HG03095 (cell line): ENCODE measurements around the gene FIBP.

Experiments
- ATAC-seq: cut with Tn5 transposase; IDR thresholded peaks from one replicate; pipeline ENCODE4 v1.9.1; 2021; ENCODE audit warnings: moderate library complexity; ENCODE audit not compliant: unreplicated experiment

Gene FIBP

DNA sequence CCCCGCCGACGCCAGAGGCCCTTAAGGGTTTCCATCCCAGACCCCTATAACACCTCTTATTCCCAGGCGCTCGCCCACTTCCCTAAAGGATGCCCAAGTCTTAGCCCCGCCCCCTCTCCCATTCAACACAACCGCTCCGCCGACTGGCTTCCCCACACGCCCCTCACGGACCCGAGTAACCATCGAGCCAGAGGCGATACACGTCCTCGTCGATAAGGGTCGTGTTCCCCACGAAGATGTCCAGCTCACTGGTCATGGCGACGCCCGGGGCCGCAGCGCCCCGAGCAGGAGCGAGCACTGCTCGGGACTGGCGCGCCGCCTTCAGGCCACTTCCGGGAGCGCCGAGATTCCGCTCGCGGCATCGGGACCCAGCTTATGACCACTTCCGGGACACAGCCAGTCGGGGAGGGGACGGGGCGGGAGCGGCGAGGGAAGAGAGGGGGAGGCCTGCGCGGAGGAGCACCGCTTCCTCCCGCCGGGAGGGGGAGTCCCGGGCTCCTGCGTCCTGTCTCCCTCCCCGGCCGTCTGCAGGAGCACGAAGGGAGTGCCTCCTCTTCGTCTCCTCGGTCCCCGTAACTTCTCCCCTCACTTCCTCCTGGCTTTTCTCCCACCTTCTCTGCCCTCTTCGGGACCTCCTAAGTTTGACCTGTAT, at the start of gene FIBP:
Gene FIBP, minus strand, starts transcription at position 309 of the 652 bp plus-strand sequence. Its CDS starts 53 bp downstream, at position 256.
- ATAC-seq, result peak; percentile 36

DNA sequence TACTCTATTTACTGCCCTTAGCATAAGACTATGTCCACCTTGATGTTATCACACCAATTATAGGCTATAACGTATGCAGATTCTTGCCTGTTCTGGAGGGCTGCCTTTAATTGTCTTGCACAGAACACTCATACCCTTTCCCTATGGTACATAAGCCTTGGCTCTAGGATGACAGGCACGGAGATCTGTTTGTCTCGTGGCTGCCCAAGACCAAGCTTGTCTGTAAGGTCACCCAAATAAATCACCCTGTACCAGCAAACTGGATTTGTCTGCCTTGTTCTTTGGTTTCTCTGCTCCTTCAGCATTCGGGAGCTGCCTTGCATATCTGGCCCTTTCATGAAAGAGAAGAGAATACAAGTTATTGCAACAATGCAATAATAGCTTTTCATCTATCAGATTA, 49.5 kb upstream of the FIBP start:
- ATAC-seq, result no peak

DNA sequence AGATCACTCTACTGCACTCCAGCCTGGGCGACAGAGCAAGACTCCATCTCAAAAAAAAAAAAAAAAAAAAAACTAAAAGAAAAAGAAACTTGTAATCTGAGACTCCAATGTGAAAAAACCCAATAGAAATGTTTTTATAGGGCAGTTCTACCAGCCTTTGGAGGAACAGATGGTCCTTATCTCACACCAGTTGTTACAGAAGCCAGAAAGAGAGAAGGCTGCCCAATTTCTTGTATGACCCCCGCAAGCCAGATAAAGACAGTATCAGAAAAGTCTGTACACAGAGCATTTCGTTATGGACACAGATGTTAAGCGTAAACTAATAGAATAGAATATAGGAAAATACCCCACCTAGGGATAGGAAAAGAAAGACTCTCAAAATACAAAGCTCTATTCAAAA, 45.7 kb upstream of the FIBP start:
- ATAC-seq, result no peak

DNA sequence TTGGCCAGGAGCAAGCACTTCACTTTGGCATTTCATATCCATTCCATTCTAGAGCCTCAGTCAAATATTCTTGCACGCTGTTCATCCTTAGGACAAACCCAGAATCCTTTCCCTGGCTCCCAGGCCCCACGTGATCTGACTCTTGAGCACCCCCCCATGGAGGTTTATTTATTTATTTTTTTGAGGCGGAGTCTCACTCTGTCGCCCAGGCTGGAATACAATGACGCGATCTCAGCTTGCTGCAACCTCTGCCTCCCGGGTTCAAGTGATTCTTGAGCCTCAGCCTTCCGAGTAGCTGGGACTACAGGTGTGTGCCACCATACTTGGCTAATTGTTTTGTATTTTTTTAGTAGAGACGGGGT, 44.3 kb upstream of the FIBP start:
- ATAC-seq, result no peak

DNA sequence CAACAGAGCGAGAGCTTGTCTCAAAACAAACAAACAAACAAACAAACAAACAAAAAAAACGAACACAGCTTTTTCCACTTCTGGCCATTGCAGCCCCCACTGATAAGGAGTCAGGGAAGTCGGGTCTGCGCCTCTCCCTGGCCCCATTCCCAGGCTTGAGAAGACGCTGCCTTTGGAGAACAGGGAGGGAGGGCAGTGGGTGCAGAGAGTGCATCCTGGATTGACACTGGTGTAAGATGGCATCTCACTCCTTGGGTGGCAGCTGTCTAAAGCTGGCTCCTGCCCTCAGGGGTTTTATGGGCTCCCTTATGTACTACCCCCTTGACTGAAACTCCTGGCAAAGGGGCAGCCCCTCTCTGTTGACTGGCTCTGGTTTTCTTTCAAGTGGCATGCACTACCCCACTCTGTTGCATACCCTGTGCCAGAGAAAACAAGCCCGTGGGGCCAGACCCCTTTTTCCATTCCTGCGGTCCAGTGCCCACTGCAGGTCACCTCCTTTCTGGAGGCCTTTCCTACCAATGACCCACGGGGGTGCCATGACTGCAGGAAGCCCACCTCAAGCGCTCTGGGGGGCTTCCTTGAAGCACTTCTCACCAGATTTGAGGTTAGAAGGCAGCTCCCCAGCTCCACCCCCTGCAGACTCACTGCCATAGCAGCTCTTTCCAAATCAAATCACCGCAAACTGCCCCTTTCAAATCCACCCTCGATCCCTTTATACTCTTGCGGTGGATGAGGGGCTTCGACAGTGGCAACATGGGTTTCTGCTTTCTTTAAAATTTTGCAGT, 43.7 kb upstream of the FIBP start:
- no peak for ATAC-seq

DNA sequence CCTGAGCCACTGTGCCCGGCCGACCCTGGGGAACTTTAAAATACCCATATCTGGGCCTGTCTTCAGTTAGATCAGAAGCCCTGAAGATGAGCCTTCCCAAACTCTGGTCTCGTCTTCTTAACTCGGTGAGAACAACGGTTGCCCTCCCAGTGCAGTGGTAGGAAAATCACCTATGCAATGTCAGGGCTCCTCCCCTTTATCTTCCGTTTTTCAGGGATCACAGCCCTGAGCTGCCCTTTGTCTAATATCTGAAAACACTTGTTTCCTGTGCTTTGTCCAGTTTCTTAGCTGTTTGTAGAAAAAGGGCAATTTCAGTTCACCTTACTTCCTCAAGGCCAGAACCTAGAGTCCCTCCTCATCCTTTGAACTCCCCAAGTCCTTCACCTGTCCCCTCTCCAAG, 40.4 kb upstream of the FIBP start:
- ATAC-seq, result no peak

DNA sequence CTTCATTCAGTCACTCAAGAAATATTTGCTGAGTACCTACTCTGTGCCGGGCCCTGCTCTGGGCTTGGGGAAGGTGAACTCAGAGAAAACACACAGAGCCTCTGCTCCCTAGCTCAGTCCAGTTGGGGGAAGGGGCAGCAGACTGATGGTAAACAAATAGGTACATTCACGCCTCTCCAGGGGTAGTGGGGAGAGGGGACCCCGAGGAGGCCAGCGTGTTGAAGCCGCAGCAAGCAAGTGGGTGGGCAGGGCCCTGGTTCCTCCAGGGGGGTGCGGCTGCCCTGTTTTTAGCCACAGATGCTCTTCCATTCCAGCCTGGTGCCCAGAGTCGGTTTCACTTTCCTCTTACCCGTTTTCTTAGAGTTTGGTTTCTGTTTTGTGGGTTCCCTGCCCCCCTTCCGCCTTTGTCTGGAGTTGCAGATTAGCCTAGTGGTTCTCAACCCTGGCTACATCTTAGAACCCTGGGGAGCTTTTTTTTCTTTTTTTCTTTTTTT, 39.7 kb upstream of the FIBP start:
- ATAC-seq, result peak; percentile 67

DNA sequence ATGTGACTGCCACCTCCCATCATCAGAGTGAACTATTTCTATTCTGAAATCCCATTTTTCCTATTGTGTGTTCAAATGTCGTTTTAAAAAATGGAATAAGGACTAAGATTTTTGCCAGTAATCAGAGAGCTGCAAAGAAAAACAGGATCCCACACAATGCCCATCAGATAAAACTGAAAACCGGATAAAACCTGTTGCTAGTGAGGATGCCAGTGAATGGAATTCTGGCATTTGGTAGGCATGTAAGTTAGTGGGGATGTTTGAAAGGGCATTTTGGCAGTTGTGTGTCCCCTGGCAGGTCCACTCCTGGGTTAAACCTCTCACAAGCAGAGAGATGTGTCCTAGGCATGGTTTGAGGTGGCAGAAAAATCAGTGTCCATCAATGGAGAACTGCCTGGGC, 37.1 kb upstream of the FIBP start:
- no peak for ATAC-seq

DNA sequence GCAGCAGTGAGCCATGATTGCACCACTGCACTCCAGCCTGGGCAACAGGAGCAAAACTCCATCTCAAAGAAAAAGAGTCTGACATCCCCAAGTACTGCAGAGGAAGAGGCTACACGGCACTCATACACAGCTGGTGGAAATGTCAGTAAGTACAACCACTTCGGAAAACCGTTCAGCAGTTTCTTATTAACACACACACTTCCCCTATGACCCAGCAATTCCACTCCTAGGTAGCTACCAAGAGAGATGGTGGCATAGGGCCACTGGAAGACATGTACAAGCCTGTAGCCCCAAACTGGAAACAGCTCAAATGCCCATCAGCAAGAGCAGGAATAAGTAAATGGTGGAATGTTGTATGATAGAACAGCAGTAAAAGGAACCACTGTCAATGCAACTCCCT, 34.3 kb upstream of the FIBP start:
- no peak for ATAC-seq

DNA sequence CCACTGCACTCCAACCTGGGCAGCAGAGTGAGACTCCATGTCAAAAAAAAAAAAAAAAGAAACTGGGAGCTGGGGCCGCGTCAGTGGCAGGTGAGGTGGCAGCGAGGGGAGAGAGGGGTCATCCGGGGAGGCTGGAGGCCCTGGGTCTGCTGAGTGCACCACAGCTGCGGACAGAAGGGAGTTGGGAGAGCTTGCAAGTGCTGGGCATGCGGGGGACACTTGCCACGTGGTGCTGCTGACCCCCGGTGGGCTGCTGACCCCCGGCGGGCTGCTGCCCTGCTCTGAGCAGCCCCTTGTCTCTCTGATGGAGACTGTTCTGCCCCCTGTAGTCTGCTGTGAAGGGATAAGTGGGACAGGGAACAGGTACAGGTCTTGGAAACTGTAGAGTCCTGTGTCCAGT, 33.6 kb upstream of the FIBP start:
- ATAC-seq, result no peak

DNA sequence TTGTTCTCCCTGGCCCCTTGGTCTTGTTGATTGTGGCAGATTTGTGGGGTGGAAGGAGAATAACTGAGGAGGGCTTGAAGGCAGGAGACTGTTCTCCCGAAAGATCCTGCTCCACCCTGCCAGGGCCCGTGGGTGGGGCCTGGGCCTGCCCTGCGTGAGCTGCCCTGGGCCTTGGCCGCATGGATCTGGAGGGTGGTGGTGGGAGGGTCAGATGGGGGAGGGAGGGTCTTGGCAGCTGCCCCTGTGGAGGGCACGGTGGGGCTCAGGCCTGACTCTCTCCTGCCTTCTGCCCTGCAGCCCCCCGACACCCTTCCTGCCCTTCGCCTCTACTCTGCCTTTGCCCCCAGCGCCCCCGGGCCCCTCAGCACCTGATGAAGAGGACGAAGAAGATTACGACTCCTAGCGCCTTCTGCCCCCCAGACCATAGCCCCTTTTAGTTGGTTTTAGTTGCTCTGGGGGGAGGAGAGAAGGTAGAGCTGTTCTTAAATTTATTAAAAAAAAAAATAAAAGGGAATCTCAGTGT, 32.8 kb upstream of the FIBP start:
- ATAC-seq, result no peak

DNA sequence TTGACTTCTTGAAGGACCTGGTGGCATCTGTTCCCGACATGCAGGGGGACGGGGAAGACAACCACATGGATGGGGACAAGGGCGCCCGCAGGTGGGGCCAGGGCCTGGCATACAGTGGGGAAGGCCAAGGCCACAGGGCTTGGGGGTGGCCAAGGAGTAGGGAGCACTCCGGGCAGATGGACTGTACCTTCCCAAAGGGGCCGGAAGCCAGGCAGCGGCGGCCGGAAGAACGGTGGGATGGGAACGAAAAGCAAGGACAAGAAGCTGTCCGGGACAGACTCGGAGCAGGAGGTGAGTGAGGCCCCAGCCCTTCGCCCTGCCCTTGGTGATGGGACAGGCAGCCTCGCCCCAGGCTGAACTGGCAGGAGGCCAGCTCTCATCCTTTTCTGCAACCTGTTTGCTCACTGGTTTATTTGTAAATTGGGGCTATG, 32.1 kb upstream of the FIBP start:
- ATAC-seq, result no peak

DNA sequence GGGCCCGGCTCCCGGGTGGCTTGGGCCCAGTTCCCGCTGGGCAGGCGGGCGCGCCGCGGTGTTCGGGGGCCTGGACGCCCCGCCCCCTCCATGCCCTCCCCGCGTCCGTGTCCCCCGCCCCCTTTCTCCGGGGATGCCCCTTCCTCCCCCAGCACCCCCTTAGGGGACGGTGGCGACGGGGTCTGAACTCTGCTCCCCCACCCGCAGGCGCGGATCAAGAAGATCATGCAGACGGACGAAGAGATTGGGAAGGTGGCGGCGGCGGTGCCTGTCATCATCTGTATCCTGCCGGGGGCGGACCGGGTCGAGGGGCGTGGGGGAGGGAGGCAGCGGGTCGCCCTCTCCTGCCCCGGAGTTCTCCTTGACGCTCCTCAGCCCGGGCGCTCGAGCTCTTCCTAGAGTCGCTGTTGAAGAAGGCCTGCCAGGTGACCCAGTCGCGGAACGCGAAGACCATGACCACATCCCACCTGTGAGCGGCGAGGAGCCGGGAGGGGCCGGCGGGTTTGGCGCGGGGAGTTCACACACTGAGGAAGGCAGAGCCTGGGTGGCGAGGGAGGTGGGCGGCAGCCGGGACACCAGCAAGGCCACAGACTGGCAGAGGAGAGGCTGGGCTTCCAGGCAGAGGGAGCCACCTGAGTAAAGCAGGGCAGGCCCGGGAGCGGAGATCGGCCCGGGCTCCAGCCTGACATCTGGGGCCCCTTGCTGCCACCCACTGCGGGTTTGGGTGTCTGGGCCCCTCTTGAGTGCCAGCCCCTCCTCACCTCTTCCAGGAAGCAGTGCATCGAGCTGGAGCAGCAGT, 31.5 kb upstream of the FIBP start:
- ATAC-seq, result peak; percentile 35

DNA sequence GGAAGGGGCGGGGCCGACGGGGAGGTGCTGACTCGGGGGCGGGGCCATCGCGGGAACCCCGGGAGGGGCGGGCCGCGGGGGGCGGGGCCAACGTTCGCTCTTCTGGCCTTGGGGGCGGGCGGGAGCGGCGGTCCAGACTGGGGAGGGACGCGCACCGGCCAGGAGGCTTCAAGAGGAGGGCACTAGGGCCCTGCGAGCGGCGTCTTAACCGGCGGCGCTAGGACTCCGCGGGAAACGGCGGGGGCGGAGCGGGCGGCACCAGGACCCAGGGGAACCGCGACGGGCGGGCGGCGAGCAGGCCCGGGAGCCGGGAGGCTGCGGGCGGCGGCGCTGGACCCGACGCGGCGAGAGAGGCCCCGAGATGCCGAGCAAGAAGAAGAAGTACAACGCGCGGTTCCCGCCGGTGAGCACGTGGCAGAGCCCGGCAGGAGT, 30.9 kb upstream of the FIBP start, which contains the start of gene DRAP1:
Gene DRAP1, plus strand, starts transcription at position 286 of the 432 bp plus-strand sequence. Its CDS starts 76 bp downstream, at position 362.
- peak; percentile 77 for ATAC-seq

DNA sequence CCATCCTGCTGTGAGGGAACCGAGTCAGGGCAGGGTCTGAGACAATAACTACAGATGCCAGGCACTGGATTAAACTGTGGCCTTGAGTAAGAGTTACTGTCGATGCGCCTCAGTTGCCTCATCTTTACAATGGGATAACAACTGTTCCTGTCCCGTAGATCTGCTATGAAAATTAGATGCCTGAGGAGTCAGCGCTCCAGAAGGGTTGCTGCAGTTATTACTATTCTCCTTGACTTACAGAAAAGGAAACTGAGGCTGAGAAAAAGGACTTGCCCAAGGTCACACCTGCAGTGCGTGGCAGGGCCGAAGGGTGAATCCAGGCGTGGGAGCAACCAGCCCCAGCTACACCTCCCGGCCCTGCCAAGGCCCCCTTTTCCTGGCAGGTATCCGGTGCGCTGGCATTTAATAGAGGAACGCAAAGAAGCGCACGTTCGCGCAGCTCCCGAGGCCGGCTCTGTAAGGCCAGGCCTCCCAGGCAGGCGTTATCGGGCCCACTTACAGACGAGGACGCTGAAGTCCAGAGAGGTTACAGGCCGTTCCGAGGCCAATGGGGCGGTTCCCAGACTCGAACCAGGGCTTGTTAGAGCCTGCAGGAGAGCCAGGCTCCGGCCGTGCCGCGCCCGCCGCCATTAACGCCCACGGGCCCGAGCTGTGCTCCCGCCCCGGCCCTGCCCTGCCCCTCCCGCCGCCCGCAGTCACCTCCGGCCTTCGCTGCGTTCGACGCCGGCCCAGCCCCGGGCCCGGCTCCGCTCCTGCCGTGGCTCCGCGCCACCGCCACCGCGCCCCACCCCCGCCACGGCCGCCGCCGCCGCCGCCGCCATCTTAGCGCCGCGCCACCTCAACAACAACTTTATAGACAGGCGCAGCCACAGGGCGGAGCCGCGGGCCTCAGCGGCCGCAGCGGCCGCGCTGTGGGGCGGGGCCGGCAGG, 30.2 kb upstream of the FIBP start, which contains the start of gene C11orf68:
Gene C11orf68, minus strand, starts transcription at position 852 of the 930 bp plus-strand sequence. Its CDS starts 31 bp downstream, at position 821.
- ATAC-seq, result peak; percentile 38

DNA sequence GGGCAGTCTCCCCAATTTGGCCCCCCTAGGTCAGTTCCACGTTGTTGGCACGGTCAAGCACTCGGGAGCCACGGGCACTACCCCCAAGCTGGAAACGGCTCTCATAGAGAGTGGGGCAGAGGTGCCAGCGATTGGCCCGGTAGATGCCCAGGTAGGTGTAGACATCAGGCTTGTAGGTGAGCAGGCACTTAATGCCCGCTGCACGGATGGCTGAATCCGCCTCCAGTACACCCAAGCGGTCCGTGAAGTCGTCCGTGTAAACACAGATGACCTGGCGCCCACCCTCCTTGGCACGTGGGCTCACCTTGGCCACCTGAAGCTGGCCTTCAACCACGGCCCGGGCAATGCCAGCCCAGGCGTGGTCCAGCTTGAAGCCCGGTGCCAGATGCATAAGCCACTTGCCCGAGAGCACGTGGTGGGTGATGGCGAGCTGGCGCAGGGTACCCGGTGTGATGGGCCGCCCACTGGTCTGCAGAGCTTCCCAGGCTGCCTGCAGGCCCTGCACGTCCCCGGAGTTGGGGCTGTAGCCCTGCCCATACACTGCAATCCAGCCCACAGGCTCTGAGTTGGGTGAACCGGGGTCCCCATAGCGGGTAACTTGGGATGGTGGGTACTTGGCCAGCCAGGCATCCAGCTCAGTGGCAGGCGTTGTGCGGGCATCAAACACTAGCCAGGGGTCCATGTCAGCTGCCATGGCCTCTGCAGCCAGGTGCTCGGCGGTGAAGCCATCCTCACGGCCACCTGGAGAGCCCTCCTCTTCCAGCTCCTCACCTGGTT, 29.4 kb upstream of the FIBP start:
- no peak for ATAC-seq

DNA sequence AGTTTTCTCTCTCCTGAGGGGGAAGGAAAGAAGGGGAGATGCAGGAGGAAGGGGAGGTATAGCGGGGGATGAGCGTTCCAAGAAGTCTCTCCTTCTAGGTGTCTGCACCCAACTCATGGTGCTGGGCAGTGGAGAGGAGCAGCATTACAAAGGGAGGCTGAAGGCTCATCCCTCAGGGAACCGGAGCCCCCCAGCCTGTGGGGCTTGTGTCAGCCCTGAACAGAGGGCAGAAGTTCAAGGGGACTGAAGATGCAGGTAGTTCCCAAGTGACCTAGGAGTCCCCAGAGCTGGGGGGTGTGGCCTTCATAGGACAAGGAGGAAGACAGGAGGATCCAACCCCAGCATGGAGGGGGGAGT, 28.8 kb upstream of the FIBP start:
- no peak for ATAC-seq

DNA sequence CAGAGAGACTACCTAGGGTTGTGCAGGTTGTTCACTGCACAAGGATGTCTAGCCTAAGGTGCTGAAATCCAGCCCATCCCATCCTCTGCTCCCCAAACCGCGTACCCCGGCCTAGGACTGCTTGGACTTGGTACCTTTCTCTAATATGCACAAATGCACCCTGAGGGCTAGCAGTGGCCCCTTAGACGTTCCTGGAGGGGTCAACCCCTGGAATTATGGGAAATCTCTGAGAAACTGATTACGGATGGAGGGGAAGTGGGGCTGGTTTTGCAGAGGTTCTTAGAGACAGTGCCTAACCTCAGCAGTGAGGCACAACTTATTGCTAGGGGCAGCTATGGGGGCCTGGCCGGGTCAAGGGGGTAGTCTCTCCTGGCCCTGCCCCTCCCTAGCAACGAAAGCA, 28.1 kb upstream of the FIBP start:
- ATAC-seq, result no peak

DNA sequence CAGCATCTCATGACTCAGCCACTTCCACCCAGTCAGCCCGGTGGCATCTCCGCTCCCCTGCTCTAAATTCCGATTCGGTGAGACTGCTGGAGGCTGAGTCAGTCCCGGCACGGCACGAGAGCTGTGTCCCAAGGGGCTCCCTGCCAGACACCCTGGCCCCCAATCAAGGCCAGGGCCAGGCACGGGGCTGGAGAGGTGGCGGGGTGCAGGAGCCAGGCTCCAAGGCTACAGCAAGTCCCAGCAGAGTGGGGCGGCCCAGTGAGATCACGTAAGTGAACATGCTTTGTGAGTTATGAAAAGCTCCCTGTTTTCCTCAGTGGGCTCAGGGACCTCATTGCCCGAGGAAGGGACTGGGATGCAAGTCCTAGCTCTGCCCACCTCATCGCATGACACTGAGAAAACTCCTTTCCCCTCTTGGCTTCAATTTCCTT, 27.6 kb upstream of the FIBP start:
- no peak for ATAC-seq
